Skin epidermis (tissue), 12 donors: Measurements from ENCODE around the gene ANXA2.

ENCODE experiments used
- H3K27ac ChIP-seq, 21 experiments: fragments of 200-600 bp; sonication (generic) in 11 of 21; one replicate each; pipeline ENCODE4 v1.5.0; 2020; ENCODE audit warnings: mild to moderate bottlenecking in 3 of 21, inconsistent platforms in 2 of 21, moderate library complexity in 2 of 21
- H3K4me3 ChIP-seq, 7 experiments: fragments of 200-600 bp; sonication (generic) in 2 of 7; one replicate each; pipeline ENCODE4 v1.5.0; 2020; ENCODE audit warnings: inconsistent platforms in 2 of 7, mild to moderate bottlenecking in 2 of 7, moderate library complexity in 1 of 7

ANXA2 gene

GRCh38 chr15:60397772-60398445 is at the start of gene ANXA2:
TSS of gene ANXA2 (minus strand) at chr15:60397986. CDS start at chr15:60386075, 11,911 bp downstream.
- Histone ChIP-seq H3K27ac (peak within 1 kb of the TSS; percentile 91 to 100 (median 99)), H3K4me3 (peak within 1 kb of the TSS; percentile 68 to 96 (median 82))

- H3K4me3 ChIP-seq, result no peak overlapping the region
Observed at GRCh38 chr15:60444289-60444912, 46.6 kb upstream of the ANXA2 start.

GRCh38 chr15:60442763-60443162 is 45.0 kb upstream of the ANXA2 start:
- no peak overlapping the region for H3K4me3 ChIP-seq
- H3K27ac ChIP-seq, result no peak overlapping the region

More at GRCh38 chr15:60444289-60444912, 46.6 kb upstream of the ANXA2 start:
- no peak overlapping the region for H3K27ac ChIP-seq

- Histone ChIP-seq H3K4me3 (no peak overlapping the region), H3K27ac (no peak overlapping the region)
Observed at GRCh38 chr15:60442031-60442650, 44.4 kb upstream of the ANXA2 start.

GRCh38 chr15:60441331-60441730 is 43.5 kb upstream of the ANXA2 start:
- no peak overlapping the region for H3K27ac ChIP-seq
- H3K4me3 ChIP-seq, result no peak overlapping the region

GRCh38 chr15:60438646-60439045 is 40.9 kb upstream of the ANXA2 start:
- H3K27ac ChIP-seq, result no peak overlapping the region
- H3K4me3 ChIP-seq, result no peak overlapping the region

GRCh38 chr15:60428935-60429334 is 31.1 kb upstream of the ANXA2 start:
- Histone ChIP-seq H3K27ac (no peak overlapping the region), H3K4me3 (no peak overlapping the region)

- no peak overlapping the region for H3K4me3 ChIP-seq
- peak overlapping the region in 13 of 21 experiments; percentile 17 to 75 (median 50) for H3K27ac ChIP-seq
Observed at GRCh38 chr15:60426870-60427508, 29.2 kb upstream of the ANXA2 start.

GRCh38 chr15:60425461-60425860 is 27.7 kb upstream of the ANXA2 start:
- no peak overlapping the region for H3K4me3 ChIP-seq
- H3K27ac ChIP-seq, result no peak overlapping the region

GRCh38 chr15:60424006-60424405 is 26.2 kb upstream of the ANXA2 start:
- Histone ChIP-seq H3K4me3 (no peak overlapping the region), H3K27ac (peak overlapping the region in 5 of 21 experiments; percentile 20 to 55 (median 30))

GRCh38 chr15:60423537-60423936 is 25.8 kb upstream of the ANXA2 start:
- Histone ChIP-seq H3K4me3 (no peak overlapping the region), H3K27ac (peak overlapping the region in 4 of 21 experiments; percentile 20 to 59 (median 26))

- H3K27ac ChIP-seq, result peak overlapping the region in 4 of 21 experiments; percentile 10 to 40 (median 24)
- no peak overlapping the region for H3K4me3 ChIP-seq
Observed at GRCh38 chr15:60421544-60421943, 23.8 kb upstream of the ANXA2 start.

- Histone ChIP-seq H3K27ac (no peak overlapping the region), H3K4me3 (no peak overlapping the region)
Observed at GRCh38 chr15:60420203-60420716, 22.5 kb upstream of the ANXA2 start.

- Histone ChIP-seq H3K4me3 (no peak overlapping the region), H3K27ac (no peak overlapping the region)
Observed at GRCh38 chr15:60419753-60420152, 22.0 kb upstream of the ANXA2 start.

- H3K27ac ChIP-seq, result no peak overlapping the region
Observed at GRCh38 chr15:60418096-60418495, 20.3 kb upstream of the ANXA2 start.

GRCh38 chr15:60417112-60417511 is 19.3 kb upstream of the ANXA2 start:
- H3K27ac ChIP-seq, result no peak overlapping the region

More at GRCh38 chr15:60418096-60418495, 20.3 kb upstream of the ANXA2 start:
- no peak overlapping the region for H3K4me3 ChIP-seq

GRCh38 chr15:60416484-60416883 is 18.7 kb upstream of the ANXA2 start:
- H3K27ac ChIP-seq, result no peak overlapping the region
- H3K4me3 ChIP-seq, result no peak overlapping the region

More at GRCh38 chr15:60417112-60417511, 19.3 kb upstream of the ANXA2 start:
- no peak overlapping the region for H3K4me3 ChIP-seq

GRCh38 chr15:60414016-60414682 is 16.4 kb upstream of the ANXA2 start:
- Histone ChIP-seq H3K27ac (peak overlapping the region in 14 of 21 experiments; percentile 9 to 61 (median 46)), H3K4me3 (no peak overlapping the region)

- H3K4me3 ChIP-seq, result no peak overlapping the region
- H3K27ac ChIP-seq, result peak overlapping the region in 11 of 21 experiments; percentile 12 to 61 (median 53)
Observed at GRCh38 chr15:60413231-60413824, 15.5 kb upstream of the ANXA2 start.
